SK-N-SH (cell line): ENCODE results near the gene PHLDB2. TPM values are rescaled to one million over a fixed set of nuclear protein-coding genes. Genes with fewer than 3 reads are reported as not detected.

Experiments used
- CTCF ChIA-PET: fragments of 300-600, 350-600 bp; formaldehyde crosslinking; extraction: SDS; loops from one replicate; lab custom pipeline; 2021; lab: Yijun Ruan, JAX
- POLR2A ChIA-PET: fragments of 350-600 bp; sonication (Branson Sonifier 250); formaldehyde crosslinking; extraction: SDS; loops from one replicate; lab custom pipeline; 2020; ENCODE audit warnings: antibody characterized with exemption, inconsistent platforms; lab: Yijun Ruan, JAX
- DNase-seq: peaks from one replicate; pipeline ENCODE4 v3.0.0; 2012
- H2AFZ ChIP-seq: fragments of 200-600 bp; sonication (generic); 2 replicates; pipeline ENCODE4 v1.8.1; 2016; ENCODE audit warnings: antibody characterized with exemption, mild to moderate bottlenecking, low read depth
- H3F3A ChIP-seq: fragments of 200-600 bp; sonication (generic); replicated peaks from 2 replicates; pipeline ENCODE3; 2016; ENCODE audit warnings: antibody characterized with exemption, mild to moderate bottlenecking; ENCODE audit not compliant: insufficient read depth
- H3K27ac ChIP-seq, 2 experiments: fragments of 200-500 bp in 1 of 2; fragments of 200-600 bp in 1 of 2; sonication (Bioruptor generic) in 1 of 2; sonication (generic), shearing (Covaris generic) in 1 of 2; 2 replicates each; pipeline versions ENCODE4 v1.5.1 to v1.6.1; 2014 to 2016; ENCODE audit warnings: low read depth in 2 of 2, inconsistent platforms in 1 of 2, low read length in 1 of 2, mild to moderate bottlenecking in 1 of 2, mixed read lengths in 1 of 2
- H3K27me3 ChIP-seq: fragments of 200-600 bp; sonication (generic), shearing (Covaris generic); 2 replicates; pipeline ENCODE4 v1.6.1; 2016; ENCODE audit warnings: mixed run types; ENCODE audit not compliant: insufficient read depth
- H3K36me3 ChIP-seq, 2 experiments: fragments of 200-500 bp in 1 of 2; fragments of 200-600 bp in 1 of 2; sonication (Bioruptor generic) in 1 of 2; sonication (generic) in 1 of 2; replicated peaks in 1 of 2; 2 replicates each; pipeline versions ENCODE3 to v1.5.1; 2014 to 2016; ENCODE audit warnings: low read length in 1 of 2, mild to moderate bottlenecking in 1 of 2; ENCODE audit not compliant: insufficient read depth in 2 of 2, control insufficient read depth in 1 of 2
- H3K4me1 ChIP-seq, 2 experiments: fragments of 200-500 bp in 1 of 2; fragments of 200-600 bp in 1 of 2; sonication (Bioruptor generic) in 1 of 2; sonication (generic), shearing (Covaris generic) in 1 of 2; 2 replicates each; pipeline versions ENCODE4 v1.5.1 to v1.6.1; 2014 to 2016; ENCODE audit warnings: low read depth in 1 of 2, low read length in 1 of 2, mixed run types in 1 of 2; ENCODE audit not compliant: insufficient read depth in 2 of 2, control insufficient read depth in 1 of 2
- H3K4me2 ChIP-seq: fragments of 200-600 bp; sonication (generic), shearing (Covaris generic); 2 replicates; pipeline ENCODE4 v1.6.1; 2017; ENCODE audit warnings: mixed run types
- H3K4me3 ChIP-seq, 2 experiments: fragments of 200-500 bp in 1 of 2; fragments of 200-600 bp in 1 of 2; sonication (Bioruptor generic) in 1 of 2; sonication (generic), shearing (Covaris generic) in 1 of 2; 2 replicates each; pipeline versions ENCODE4 v1.5.1 to v1.8.1; 2014 to 2016; ENCODE audit warnings: low read depth in 2 of 2, inconsistent platforms in 1 of 2, low read length in 1 of 2, mild to moderate bottlenecking in 1 of 2, mixed read lengths in 1 of 2, moderate library complexity in 1 of 2
- H3K79me2 ChIP-seq: fragments of 200-600 bp; sonication (generic); 2 replicates; pipeline ENCODE4 v1.8.1; 2017; ENCODE audit warnings: mild to moderate bottlenecking; ENCODE audit not compliant: insufficient read depth
- H3K9ac ChIP-seq: fragments of 200-600 bp; sonication (generic); 2 replicates; pipeline ENCODE4 v1.6.1; 2017; ENCODE audit warnings: mixed run types
- H3K9me2 ChIP-seq: fragments of 200-600 bp; sonication (generic); 2 replicates; pipeline ENCODE4 v1.6.1; 2017; ENCODE audit warnings: mixed run types
- H3K9me3 ChIP-seq: fragments of 200-600 bp; sonication (generic); 2 replicates; pipeline ENCODE4 v1.6.1; 2017; ENCODE audit warnings: mixed run types, mild to moderate bottlenecking, moderate library complexity
- H4K20me1 ChIP-seq: fragments of 200-600 bp; sonication (generic); 2 replicates; pipeline ENCODE4 v1.6.1; 2017; ENCODE audit warnings: mild to moderate bottlenecking, mixed run types; ENCODE audit not compliant: insufficient read depth
- CHD2 ChIP-seq: fragments of 150-350 bp; IDR thresholded peaks from 2 replicates; pipeline ENCODE4 v1.6.1; 2018; ENCODE audit warnings: low read length; ENCODE audit not compliant: partially characterized antibody
- ELF1 ChIP-seq: IDR thresholded peaks from 2 replicates; pipeline ENCODE4 v1.4.0; 2012
- EP300 ChIP-seq, 2 experiments: IDR thresholded peaks; 2 replicates each; pipeline versions ENCODE4 v1.4.0 to v1.6.1; 2012; ENCODE audit warnings: borderline replicate concordance in 1 of 2, low read depth in 1 of 2, low read length in 1 of 2
- EZH2phosphoT487 ChIP-seq: fragments of 200-600 bp; sonication (generic); IDR thresholded peaks from 2 replicates; pipeline ENCODE4 v1.6.1; 2017; ENCODE audit warnings: low read depth, mixed run types, mild to moderate bottlenecking, antibody characterized with exemption, moderate library complexity, borderline replicate concordance
- FOSL2 ChIP-seq: IDR thresholded peaks from 2 replicates; pipeline ENCODE4 v1.4.0; 2012; ENCODE audit warnings: low read depth, mild to moderate bottlenecking, moderate library complexity, borderline replicate concordance
- FOXM1 ChIP-seq: IDR thresholded peaks from 2 replicates; pipeline ENCODE4 v1.4.0; 2012; ENCODE audit warnings: low read depth, mild to moderate bottlenecking
- GATA2 ChIP-seq: sonication (generic); formaldehyde crosslinking; IDR thresholded peaks from 2 replicates; pipeline ENCODE4 v1.5.0; 2020; ENCODE audit warnings: mild to moderate bottlenecking, missing genetic modification reagents
- JUND ChIP-seq: IDR thresholded peaks from 2 replicates; pipeline ENCODE4 v1.4.0; 2012
- MAX ChIP-seq: IDR thresholded peaks from 2 replicates; pipeline ENCODE4 v1.4.0; 2012; ENCODE audit warnings: low read depth
- PBX3 ChIP-seq: IDR thresholded peaks from 2 replicates; pipeline ENCODE4; 2012
- POLR2AphosphoS5 ChIP-seq: IDR thresholded peaks from 2 replicates; pipeline ENCODE4 v1.6.1; 2012; ENCODE audit warnings: low read depth, low read length
- RXRA ChIP-seq: IDR thresholded peaks from 2 replicates; pipeline ENCODE4 v1.4.0; 2012; ENCODE audit warnings: low read depth, mild to moderate bottlenecking, borderline replicate concordance
- SIN3A ChIP-seq: IDR thresholded peaks from 2 replicates; pipeline ENCODE4 v1.6.1; 2012; ENCODE audit warnings: low read depth, mild to moderate bottlenecking, low read length, moderate library complexity, borderline replicate concordance
- TCF12 ChIP-seq: IDR thresholded peaks from 2 replicates; pipeline ENCODE4 v1.4.0; 2012
- TEAD4 ChIP-seq: IDR thresholded peaks from 2 replicates; pipeline ENCODE4 v1.4.0; 2012; ENCODE audit warnings: mild to moderate bottlenecking, borderline replicate concordance; ENCODE audit not compliant: insufficient read depth
- YY1 ChIP-seq: IDR thresholded peaks from 2 replicates; pipeline ENCODE4 v1.4.0; 2012; ENCODE audit warnings: low read depth, mild to moderate bottlenecking
- WGBS: methylation state at CpG from one replicate; pipeline ENCODE4 v1.1.6; 2017; ENCODE audit warnings: low lambda C conversion rate; 5-methylcytosine and 5-hydroxymethylcytosine counted together
- polyA plus RNA-seq, 3 experiments: library from polyadenylated mRNA; depleted of rRNA; stranded (reverse); fragments of >200 nt; gene quantifications; 2 replicates each; pipeline ENCODE4 v1.2.3, GENCODE V29; 2012
- TF ChIP-seq, protein P1 (sequence below): IDR thresholded peaks from 2 replicates; pipeline ENCODE4 v1.6.1; 2012; ENCODE audit warnings: mild to moderate bottlenecking, low read depth, low read length, moderate library complexity
- TF ChIP-seq, protein P2 (sequence below): IDR thresholded peaks from 2 replicates; pipeline ENCODE4 v1.4.0; 2012; ENCODE audit warnings: low read depth, borderline replicate concordance
- TF ChIP-seq, protein P3 (sequence below): fragments of 200-600 bp; sonication (generic); IDR thresholded peaks from 2 replicates; pipeline ENCODE4 v1.6.1; 2017; ENCODE audit warnings: antibody characterized with exemption, mild to moderate bottlenecking, moderate library complexity

The PHLDB2 gene
- polyA plus RNA-seq, 1 of the 3 experiments (the other 2 are of a cell fraction), result 18.0 TPM

- TF ChIP-seq EZH2phosphoT487 (no peak), SIN3A (no peak)
Measured at GRCh38 chr3:111863942-111864694, 5.1 kb downstream of the PHLDB2 start (continued).

DNA sequence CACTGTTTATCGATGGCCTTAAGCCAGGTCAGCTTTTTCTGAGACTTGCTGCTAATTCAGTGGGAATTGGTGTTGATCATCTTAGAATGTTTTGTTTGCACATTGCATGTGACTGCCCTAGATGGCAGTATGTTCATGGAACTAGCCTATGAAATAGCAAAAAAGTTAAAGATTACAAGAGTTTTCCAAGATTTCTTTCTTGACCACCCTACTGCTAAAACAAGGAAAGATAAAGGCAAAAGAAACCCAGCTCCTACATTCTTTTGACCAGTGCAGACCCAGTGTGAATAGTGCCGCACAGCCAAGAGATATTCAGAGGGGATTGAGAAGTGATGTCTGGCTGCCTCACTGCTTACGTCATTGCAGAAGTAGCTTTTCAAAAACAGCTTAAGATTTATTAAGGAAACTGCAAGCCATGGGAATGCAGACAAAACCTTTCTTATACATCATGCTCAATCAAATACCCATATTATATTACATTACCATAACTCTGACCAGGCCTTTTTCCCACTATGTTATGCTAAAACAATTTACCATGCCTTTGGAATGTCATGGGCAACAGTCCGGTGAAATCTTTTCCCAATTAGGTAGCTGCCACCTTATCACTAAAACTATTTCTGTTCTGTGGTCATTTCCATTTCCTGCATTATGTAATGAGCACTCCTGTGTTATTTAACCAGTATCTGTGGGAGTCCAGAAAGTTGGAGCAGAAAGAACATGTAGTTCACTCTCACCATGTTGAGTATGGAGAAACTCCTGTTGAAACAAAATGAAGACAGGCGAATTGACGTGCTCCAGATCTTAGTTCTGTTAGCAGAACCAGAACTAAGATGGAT, 6.0 kb downstream of the PHLDB2 start:
- Histone ChIP-seq H3K4me1 (peaks cover 3 to 37% of the 10 kb centered on the region in 2 experiments), H2AFZ (no peak overlapping the region), H3K27ac (peak overlapping the region; percentile 68 to 98; a peak in 3 of 4 replicates), H3K4me2 (peak overlapping the region; percentile 81), H3K79me2 (peaks cover 89% of the 10 kb centered on the region), H3K9me3 (no peaks in the 10 kb centered on the region), H3K9ac (peak overlapping the region; percentile 97), H3K36me3 (no peaks in the 10 kb centered on the region), H4K20me1 (no peaks in the 10 kb centered on the region), H3F3A (peaks cover 45% of the 10 kb centered on the region), H3K9me2 (no peaks in the 10 kb centered on the region), H3K4me3 (peak overlapping the region; percentile 10 to 24; a peak in 2 of 4 replicates), H3K27me3 (no peaks in the 10 kb centered on the region)
- ChIA-PET POLR2A (no interaction called here), CTCF (interaction anchor here (0.6 to 2.1 kb wide), 4 partner anchors 8 to 149 kb away, joined by 3 to 5 read pairs (median 4); no protein-coding TSS in a partner anchor)
- 38% methylated on average over 6 of the region's 6 CpGs for WGBS
- DNase-seq, result no peak
- TF ChIP-seq CHD2, result no peak
- TF ChIP-seq POLR2AphosphoS5, result peak; percentile 70; the same call in 1 of the 2 replicates
- TF ChIP-seq FOSL2, result peak; percentile 25; the same call in 1 of the 2 replicates
- TF ChIP-seq, protein P1, sequence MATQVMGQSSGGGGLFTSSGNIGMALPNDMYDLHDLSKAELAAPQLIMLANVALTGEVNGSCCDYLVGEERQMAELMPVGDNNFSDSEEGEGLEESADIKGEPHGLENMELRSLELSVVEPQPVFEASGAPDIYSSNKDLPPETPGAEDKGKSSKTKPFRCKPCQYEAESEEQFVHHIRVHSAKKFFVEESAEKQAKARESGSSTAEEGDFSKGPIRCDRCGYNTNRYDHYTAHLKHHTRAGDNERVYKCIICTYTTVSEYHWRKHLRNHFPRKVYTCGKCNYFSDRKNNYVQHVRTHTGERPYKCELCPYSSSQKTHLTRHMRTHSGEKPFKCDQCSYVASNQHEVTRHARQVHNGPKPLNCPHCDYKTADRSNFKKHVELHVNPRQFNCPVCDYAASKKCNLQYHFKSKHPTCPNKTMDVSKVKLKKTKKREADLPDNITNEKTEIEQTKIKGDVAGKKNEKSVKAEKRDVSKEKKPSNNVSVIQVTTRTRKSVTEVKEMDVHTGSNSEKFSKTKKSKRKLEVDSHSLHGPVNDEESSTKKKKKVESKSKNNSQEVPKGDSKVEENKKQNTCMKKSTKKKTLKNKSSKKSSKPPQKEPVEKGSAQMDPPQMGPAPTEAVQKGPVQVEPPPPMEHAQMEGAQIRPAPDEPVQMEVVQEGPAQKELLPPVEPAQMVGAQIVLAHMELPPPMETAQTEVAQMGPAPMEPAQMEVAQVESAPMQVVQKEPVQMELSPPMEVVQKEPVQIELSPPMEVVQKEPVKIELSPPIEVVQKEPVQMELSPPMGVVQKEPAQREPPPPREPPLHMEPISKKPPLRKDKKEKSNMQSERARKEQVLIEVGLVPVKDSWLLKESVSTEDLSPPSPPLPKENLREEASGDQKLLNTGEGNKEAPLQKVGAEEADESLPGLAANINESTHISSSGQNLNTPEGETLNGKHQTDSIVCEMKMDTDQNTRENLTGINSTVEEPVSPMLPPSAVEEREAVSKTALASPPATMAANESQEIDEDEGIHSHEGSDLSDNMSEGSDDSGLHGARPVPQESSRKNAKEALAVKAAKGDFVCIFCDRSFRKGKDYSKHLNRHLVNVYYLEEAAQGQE, result no peak
- peak; percentile 91 for TF ChIP-seq PBX3
- no peak for TF ChIP-seq EZH2phosphoT487
- TF ChIP-seq FOXM1, result no peak
- peak; percentile 58 for TF ChIP-seq JUND
- TF ChIP-seq, protein P2, sequence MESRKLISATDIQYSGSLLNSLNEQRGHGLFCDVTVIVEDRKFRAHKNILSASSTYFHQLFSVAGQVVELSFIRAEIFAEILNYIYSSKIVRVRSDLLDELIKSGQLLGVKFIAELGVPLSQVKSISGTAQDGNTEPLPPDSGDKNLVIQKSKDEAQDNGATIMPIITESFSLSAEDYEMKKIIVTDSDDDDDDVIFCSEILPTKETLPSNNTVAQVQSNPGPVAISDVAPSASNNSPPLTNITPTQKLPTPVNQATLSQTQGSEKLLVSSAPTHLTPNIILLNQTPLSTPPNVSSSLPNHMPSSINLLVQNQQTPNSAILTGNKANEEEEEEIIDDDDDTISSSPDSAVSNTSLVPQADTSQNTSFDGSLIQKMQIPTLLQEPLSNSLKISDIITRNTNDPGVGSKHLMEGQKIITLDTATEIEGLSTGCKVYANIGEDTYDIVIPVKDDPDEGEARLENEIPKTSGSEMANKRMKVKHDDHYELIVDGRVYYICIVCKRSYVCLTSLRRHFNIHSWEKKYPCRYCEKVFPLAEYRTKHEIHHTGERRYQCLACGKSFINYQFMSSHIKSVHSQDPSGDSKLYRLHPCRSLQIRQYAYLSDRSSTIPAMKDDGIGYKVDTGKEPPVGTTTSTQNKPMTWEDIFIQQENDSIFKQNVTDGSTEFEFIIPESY, result peak; percentile 63; the same call in 1 of the 2 replicates
- TF ChIP-seq TEAD4, result peak; percentile 87
- TF ChIP-seq TCF12, result peak; percentile 90
- peak; percentile 67; the same call in 1 of the 2 replicates for TF ChIP-seq RXRA
- TF ChIP-seq EP300 (IDR thresholded peaks at IDR 0.05; ENCODE audit: borderline replicate concordance in 1 of 2, low read depth in 1 of 2, low read length in 1 of 2), result peak in 1 of 2 experiments; percentile 82; a peak in 2 of 4 replicates
- TF ChIP-seq YY1, result no peak
- no peak for TF ChIP-seq GATA2 (CRISPR knock-in tag)
- TF ChIP-seq, protein P3, sequence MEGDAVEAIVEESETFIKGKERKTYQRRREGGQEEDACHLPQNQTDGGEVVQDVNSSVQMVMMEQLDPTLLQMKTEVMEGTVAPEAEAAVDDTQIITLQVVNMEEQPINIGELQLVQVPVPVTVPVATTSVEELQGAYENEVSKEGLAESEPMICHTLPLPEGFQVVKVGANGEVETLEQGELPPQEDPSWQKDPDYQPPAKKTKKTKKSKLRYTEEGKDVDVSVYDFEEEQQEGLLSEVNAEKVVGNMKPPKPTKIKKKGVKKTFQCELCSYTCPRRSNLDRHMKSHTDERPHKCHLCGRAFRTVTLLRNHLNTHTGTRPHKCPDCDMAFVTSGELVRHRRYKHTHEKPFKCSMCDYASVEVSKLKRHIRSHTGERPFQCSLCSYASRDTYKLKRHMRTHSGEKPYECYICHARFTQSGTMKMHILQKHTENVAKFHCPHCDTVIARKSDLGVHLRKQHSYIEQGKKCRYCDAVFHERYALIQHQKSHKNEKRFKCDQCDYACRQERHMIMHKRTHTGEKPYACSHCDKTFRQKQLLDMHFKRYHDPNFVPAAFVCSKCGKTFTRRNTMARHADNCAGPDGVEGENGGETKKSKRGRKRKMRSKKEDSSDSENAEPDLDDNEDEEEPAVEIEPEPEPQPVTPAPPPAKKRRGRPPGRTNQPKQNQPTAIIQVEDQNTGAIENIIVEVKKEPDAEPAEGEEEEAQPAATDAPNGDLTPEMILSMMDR, result peak; percentile 57
- TF ChIP-seq ELF1, result 0 out of 2 replicates have a peak, but pooled peaks have one; percentile 9
- peak; percentile 51; the same call in 1 of the 2 replicates for TF ChIP-seq SIN3A
- TF ChIP-seq MAX, result peak; percentile 37; the same call in 1 of the 2 replicates
